Gastroesophageal sphincter (tissue), 3 donors: ENCODE measurements around the gene SERTAD1.
A peak's percentile ranks its signal among the peaks of the same experiment; 100 is the strongest.

ENCODE experiments used
- POLR2A ChIP-seq, 2 donors: fragments of 450-650 bp; IDR thresholded peaks; one replicate each; pipeline ENCODE4 v1.6.1; 2017; ENCODE audit warnings: antibody characterized with exemption in 2 of 2, mild to moderate bottlenecking in 2 of 2, moderate library complexity in 1 of 2
- TF ChIP-seq, protein P1 (sequence below), 4 experiments: fragments of 200-600 bp in 2 of 4; fragments of 450-650 bp in 2 of 4; sonication (generic) in 1 of 4; IDR thresholded peaks; one replicate each; pipeline ENCODE4 v1.5.1; 2017 to 2019; ENCODE audit warnings: antibody characterized with exemption in 4 of 4, mild to moderate bottlenecking in 2 of 4, moderate library complexity in 2 of 4

DNA sequence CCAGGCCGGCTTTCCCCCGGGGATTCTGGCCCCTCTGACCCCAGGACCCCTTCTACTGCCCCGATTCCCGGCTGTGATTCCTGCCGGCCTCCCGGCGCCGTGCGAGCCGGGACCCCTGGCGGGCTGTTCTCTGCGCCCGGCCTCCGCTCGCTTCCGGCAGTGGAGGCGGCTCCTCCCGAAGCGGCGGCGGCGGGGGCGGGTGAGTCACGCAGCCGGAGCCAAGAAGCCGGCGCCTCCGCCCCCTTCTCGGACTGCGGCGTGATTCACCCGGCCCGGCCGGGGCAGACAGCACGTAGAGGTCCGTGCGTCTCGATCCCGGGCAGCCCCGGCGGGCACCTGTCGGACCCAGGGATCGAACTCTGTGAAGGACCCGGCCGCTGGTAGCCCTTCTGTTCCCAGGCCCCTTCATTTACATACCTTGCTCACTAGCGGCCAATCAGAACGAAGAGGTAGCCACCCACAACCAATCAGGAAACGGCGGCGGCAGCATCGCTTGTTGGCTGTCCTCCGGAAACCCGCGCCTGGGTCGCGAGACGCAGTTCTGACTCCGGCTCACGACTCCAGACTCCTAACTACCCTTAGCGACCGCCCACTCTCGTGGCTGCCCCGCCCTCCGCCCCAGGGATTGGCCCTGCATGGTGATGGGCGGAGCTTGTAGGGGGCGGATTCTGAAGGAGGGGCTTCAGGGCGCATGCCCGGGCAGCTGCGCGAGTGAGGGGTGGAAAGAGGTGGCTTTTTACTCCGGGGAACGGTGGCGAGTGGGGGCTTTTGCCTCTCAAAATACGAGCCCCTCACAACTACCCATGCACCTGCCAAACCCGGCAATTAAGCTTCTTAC lies at the start of gene SERTAD1:
- TF ChIP-seq, protein P1, sequence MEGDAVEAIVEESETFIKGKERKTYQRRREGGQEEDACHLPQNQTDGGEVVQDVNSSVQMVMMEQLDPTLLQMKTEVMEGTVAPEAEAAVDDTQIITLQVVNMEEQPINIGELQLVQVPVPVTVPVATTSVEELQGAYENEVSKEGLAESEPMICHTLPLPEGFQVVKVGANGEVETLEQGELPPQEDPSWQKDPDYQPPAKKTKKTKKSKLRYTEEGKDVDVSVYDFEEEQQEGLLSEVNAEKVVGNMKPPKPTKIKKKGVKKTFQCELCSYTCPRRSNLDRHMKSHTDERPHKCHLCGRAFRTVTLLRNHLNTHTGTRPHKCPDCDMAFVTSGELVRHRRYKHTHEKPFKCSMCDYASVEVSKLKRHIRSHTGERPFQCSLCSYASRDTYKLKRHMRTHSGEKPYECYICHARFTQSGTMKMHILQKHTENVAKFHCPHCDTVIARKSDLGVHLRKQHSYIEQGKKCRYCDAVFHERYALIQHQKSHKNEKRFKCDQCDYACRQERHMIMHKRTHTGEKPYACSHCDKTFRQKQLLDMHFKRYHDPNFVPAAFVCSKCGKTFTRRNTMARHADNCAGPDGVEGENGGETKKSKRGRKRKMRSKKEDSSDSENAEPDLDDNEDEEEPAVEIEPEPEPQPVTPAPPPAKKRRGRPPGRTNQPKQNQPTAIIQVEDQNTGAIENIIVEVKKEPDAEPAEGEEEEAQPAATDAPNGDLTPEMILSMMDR (IDR thresholded peaks at IDR 0.05) = peak in 3 of 4 experiments; percentile 79 to 94 (median 80)
- TF ChIP-seq POLR2A (IDR thresholded peaks at IDR 0.05) = peak; percentile 96 to 97
